ENCODE results near the gene ARHGAP28.

ARHGAP28 gene

DNA sequence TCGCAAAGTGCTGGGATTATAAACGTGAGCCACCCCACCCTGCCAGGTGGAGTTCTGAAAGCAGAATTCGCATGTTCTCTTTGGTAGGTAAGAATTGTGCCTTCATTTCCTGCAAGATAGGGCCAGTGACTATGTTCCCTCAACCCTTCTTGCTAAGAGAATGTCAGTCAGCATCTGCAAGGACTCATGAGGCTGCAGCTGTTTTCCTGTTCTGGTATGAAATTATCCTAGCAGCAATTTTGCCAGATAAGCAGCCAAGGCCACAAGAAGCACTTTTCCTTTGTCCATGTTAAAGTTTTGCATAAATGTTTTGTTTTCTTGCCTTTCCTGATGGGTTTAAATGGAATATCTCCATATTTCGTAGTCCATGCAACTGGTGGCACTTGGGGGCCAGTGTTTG, 6.8 kb upstream of the ARHGAP28 start:
- no peak overlapping the region for H3K27ac ChIP-seq

GRCh38 chr18:6724331-6724730, 5.2 kb upstream of the ARHGAP28 start:
- no peak overlapping the region for H3K27ac ChIP-seq
- TF ChIP-seq, protein P1, sequence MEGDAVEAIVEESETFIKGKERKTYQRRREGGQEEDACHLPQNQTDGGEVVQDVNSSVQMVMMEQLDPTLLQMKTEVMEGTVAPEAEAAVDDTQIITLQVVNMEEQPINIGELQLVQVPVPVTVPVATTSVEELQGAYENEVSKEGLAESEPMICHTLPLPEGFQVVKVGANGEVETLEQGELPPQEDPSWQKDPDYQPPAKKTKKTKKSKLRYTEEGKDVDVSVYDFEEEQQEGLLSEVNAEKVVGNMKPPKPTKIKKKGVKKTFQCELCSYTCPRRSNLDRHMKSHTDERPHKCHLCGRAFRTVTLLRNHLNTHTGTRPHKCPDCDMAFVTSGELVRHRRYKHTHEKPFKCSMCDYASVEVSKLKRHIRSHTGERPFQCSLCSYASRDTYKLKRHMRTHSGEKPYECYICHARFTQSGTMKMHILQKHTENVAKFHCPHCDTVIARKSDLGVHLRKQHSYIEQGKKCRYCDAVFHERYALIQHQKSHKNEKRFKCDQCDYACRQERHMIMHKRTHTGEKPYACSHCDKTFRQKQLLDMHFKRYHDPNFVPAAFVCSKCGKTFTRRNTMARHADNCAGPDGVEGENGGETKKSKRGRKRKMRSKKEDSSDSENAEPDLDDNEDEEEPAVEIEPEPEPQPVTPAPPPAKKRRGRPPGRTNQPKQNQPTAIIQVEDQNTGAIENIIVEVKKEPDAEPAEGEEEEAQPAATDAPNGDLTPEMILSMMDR (IDR thresholded peaks at IDR 0.05), result no peak
- no peak for TF ChIP-seq ZFX (IDR thresholded peaks at IDR 0.05; ENCODE audit: borderline replicate concordance)

More for the DNA sequence above, 6.8 kb upstream of the ARHGAP28 start:
- TF ChIP-seq, protein P1 (IDR thresholded peaks at IDR 0.05), result no peak
- no peak for TF ChIP-seq ZFX (IDR thresholded peaks at IDR 0.05; ENCODE audit: borderline replicate concordance)

- H3K27ac ChIP-seq, result no peak overlapping the region
- TF ChIP-seq ZFX (IDR thresholded peaks at IDR 0.05; ENCODE audit: borderline replicate concordance), result no peak
- TF ChIP-seq, protein P1 (IDR thresholded peaks at IDR 0.05), result no peak
Observed at GRCh38 chr18:6728331-6728730, 1.2 kb upstream of the ARHGAP28 start.

- no peak overlapping the region for H3K27ac ChIP-seq
- TF ChIP-seq ZFX (IDR thresholded peaks at IDR 0.05; ENCODE audit: borderline replicate concordance), result no peak
- TF ChIP-seq, protein P1 (IDR thresholded peaks at IDR 0.05), result no peak
Observed at GRCh38 chr18:6728809-6729246, 688 bp upstream of the ARHGAP28 start.

DNA sequence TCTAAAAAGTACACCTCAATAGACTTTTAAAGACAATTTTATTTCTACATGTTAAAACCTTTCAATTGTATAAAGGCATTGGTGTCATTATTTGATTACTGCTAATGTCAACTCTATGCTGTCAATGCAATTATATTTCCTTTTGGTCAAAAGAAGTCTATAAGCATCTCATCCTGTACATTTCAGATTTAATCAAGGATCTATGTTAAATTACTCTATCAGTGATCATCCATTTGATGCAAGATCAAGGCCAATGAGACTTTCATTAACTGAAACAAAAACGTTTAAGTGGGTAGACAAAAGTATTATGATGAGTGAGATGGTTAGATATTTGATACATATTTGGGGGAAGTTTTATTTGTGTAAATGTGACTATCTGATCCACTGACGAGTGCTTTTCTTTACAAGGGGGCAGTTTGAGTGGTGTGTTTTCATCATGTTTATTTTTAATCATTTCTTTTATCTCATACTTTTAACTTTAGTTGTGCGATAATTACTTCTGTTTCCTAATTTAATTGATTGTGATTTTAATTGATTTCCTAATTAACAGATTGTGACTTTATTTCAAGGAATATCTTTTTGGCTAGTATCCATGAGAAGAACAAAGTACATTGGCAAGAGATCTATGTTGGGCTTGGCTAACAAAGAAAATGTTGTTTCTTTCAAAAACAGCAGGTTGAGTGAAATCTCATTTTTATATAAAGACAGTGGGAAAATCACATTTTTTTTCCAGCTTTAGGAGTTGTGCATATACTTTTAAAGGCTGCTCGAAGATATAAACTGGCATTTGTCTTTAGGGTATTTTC, 1.1 kb downstream of the ARHGAP28 start:
- no peak for TF ChIP-seq ZFX (IDR thresholded peaks at IDR 0.05; ENCODE audit: borderline replicate concordance)
- H3K27ac ChIP-seq, result no peak overlapping the region

DNA sequence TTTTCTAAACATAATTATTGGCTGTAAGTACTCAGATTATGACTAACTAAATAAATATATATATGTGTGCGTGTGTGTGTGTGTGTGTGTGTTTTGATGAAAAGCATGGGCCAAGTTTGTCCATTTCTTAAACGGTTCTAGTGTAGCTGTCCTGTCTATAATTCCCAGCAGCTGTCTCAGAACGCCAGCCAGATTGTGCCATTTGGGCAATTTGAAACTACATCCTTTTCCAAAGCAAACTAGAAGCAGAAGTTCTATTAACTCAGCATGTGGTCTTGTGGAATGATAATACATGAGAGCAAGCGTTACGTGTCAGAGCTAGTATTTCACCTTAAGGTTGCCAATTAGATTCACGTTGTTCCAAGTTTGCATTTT, 1.7 kb downstream of the ARHGAP28 start:
- TF ChIP-seq, protein P1 (IDR thresholded peaks at IDR 0.05), result no peak
- TF ChIP-seq ZFX (IDR thresholded peaks at IDR 0.05; ENCODE audit: borderline replicate concordance), result no peak
- H3K27ac ChIP-seq, result no peak overlapping the region

DNA sequence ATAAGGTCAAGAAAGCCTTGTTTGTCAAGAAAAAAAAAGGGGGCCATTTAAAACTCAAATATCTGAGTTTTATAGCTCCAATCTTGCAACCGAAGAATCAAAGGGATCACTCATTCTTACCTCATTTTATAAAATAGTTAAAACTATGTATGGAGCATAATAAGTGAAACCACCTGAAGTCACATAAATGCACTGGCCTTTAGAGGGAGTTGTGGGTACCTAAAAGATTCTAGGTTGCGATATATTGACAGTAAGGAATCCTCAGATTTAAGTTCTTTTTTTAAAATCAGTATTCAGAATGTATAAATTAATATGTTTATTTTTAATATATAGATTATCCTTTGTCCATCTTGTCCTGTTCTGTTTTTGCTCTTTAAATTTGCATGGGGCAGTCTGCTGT, 3.4 kb downstream of the ARHGAP28 start:
- TF ChIP-seq, protein P1 (IDR thresholded peaks at IDR 0.05), result no peak
- no peak for TF ChIP-seq ZFX (IDR thresholded peaks at IDR 0.05; ENCODE audit: borderline replicate concordance)
- H3K27ac ChIP-seq, result no peak overlapping the region

All from 22Rv1 (cell line).